WTC11 (cell line): ENCODE data around the gene IZUMO4. TPM values are rescaled to one million over a fixed set of nuclear protein-coding genes. Genes with fewer than 3 reads are reported as not detected.

Source experiments
- ATAC-seq: fragments of 200-7000 bp; cut with Tn5 transposase; 2 replicates; pipeline ENCODE4 v1.10.0; 2021; ENCODE audit warnings: mild to moderate bottlenecking, moderate library complexity
- CTCF ChIA-PET: fragments of 300-600 bp; sonication (Branson Sonifier 250); formaldehyde crosslinking; loops from one replicate; lab custom pipeline; 2021; ENCODE audit warnings: antibody characterized with exemption; lab: Charles Lee
- POLR2A ChIA-PET: fragments of 350-600 bp; sonication (Branson Sonifier 250); formaldehyde crosslinking; loops from one replicate; lab custom pipeline; 2021; ENCODE audit warnings: antibody characterized with exemption; lab: Charles Lee
- DNase-seq: peaks from one replicate; pipeline ENCODE4 v3.0.0; 2021; ENCODE audit warnings: low spot score
- H3K27ac Mint-ChIP-seq: 2 replicates; pipeline ENCODE4 v1.8.0; 2021; ENCODE audit warnings: mixed read lengths
- H3K27me3 Mint-ChIP-seq: 2 replicates; pipeline ENCODE4 v1.8.0; 2021; ENCODE audit warnings: low read depth, mild to moderate bottlenecking, moderate library complexity, mixed read lengths
- H3K36me3 Mint-ChIP-seq: 2 replicates; pipeline ENCODE4 v1.8.0; 2021; ENCODE audit warnings: mixed read lengths
- H3K4me1 Mint-ChIP-seq: 2 replicates; pipeline ENCODE4 v1.8.0; 2022; ENCODE audit warnings: mixed read lengths
- H3K4me3 Mint-ChIP-seq: 2 replicates; pipeline ENCODE4 v1.8.0; 2021; ENCODE audit warnings: mild to moderate bottlenecking, moderate library complexity, mixed read lengths
- H3K9me3 Mint-ChIP-seq: 2 replicates; pipeline ENCODE4 v1.8.0; 2021; ENCODE audit warnings: mixed read lengths
- AFF4 ChIP-seq: sonication (generic); formaldehyde crosslinking; IDR thresholded peaks from 2 replicates; pipeline ENCODE4 v1.8.1; 2023; ENCODE audit warnings: mild to moderate bottlenecking, missing genetic modification reagents, borderline replicate concordance
- CBFB ChIP-seq: sonication (generic); formaldehyde crosslinking; IDR thresholded peaks from 2 replicates; pipeline ENCODE4 v1.8.1; 2022; ENCODE audit warnings: mild to moderate bottlenecking, low read depth, missing genetic modification reagents
- ESRRA ChIP-seq: sonication (generic); formaldehyde crosslinking; IDR thresholded peaks from 2 replicates; pipeline ENCODE4 v1.8.1; 2022; ENCODE audit warnings: mild to moderate bottlenecking, missing genetic modification reagents, borderline replicate concordance
- ETV6 ChIP-seq: sonication (generic); formaldehyde crosslinking; IDR thresholded peaks from 2 replicates; pipeline ENCODE4 v1.8.1; 2022; ENCODE audit warnings: mild to moderate bottlenecking, missing genetic modification reagents
- GRHL2 ChIP-seq: fragments of 250-450 bp; sonication (Bioruptor Pico); IDR thresholded peaks from 2 replicates; pipeline ENCODE4 v1.8.0; 2022; ENCODE audit warnings: mild to moderate bottlenecking, moderate library complexity; ENCODE audit not compliant: insufficient replicate concordance, severe bottlenecking
- IRF1 ChIP-seq: sonication (generic); formaldehyde crosslinking; IDR thresholded peaks from 2 replicates; pipeline ENCODE4 v1.8.0; 2023; ENCODE audit warnings: missing genetic modification reagents
- IRF2 ChIP-seq: sonication (generic); formaldehyde crosslinking; IDR thresholded peaks from 2 replicates; pipeline ENCODE4 v1.8.0; 2022; ENCODE audit warnings: low read depth, missing genetic modification reagents, borderline replicate concordance
- NR2C2 ChIP-seq: sonication (generic); formaldehyde crosslinking; IDR thresholded peaks from 2 replicates; pipeline ENCODE4 v1.8.0; 2022; ENCODE audit warnings: mild to moderate bottlenecking, missing genetic modification reagents
- RORB ChIP-seq: fragments of 250-450 bp; sonication (Bioruptor Pico); IDR thresholded peaks from 2 replicates; pipeline ENCODE4 v1.9.0; 2021; ENCODE audit warnings: mild to moderate bottlenecking
- TCF7 ChIP-seq: sonication (generic); formaldehyde crosslinking; IDR thresholded peaks from 2 replicates; pipeline ENCODE4 v1.8.0; 2022; ENCODE audit warnings: mild to moderate bottlenecking, low read depth, missing genetic modification reagents, moderate library complexity
- ZBTB21 ChIP-seq: sonication (generic); formaldehyde crosslinking; IDR thresholded peaks from 2 replicates; pipeline ENCODE4 v1.8.1; 2023; ENCODE audit warnings: mild to moderate bottlenecking, missing genetic modification reagents, borderline replicate concordance
- ZNF121 ChIP-seq: sonication (generic); formaldehyde crosslinking; IDR thresholded peaks from 2 replicates; pipeline ENCODE4 v1.8.0; 2023; ENCODE audit warnings: missing genetic modification reagents
- ZNF138 ChIP-seq: sonication (generic); formaldehyde crosslinking; conservative IDR thresholded peaks from 2 replicates; pipeline ENCODE4 v1.8.1; 2022; ENCODE audit warnings: mild to moderate bottlenecking, moderate library complexity, missing genetic modification reagents
- ZNF232 ChIP-seq: sonication (generic); formaldehyde crosslinking; IDR thresholded peaks from 2 replicates; pipeline ENCODE4 v1.8.0; 2022; ENCODE audit warnings: mild to moderate bottlenecking, missing genetic modification reagents
- ZNF671 ChIP-seq: fragments of 250-450 bp; sonication (Bioruptor Pico); IDR thresholded peaks from 2 replicates; pipeline ENCODE4 v1.8.0; 2021; ENCODE audit warnings: mild to moderate bottlenecking
- total RNA-seq: library from RNA; stranded (reverse); gene quantifications from 3 replicates; pipeline ENCODE4 v1.2.3, GENCODE V29; 2021
- TF ChIP-seq, protein P1 (sequence below): sonication (generic); formaldehyde crosslinking; conservative IDR thresholded peaks from 2 replicates; pipeline ENCODE4 v1.8.1; 2022; ENCODE audit warnings: mild to moderate bottlenecking, missing genetic modification reagents
- TF ChIP-seq, protein P2 (sequence below): sonication (generic); formaldehyde crosslinking; IDR thresholded peaks from 2 replicates; pipeline ENCODE4 v1.8.0; 2023; ENCODE audit warnings: missing genetic modification reagents, mild to moderate bottlenecking, borderline replicate concordance
- TF ChIP-seq, protein P3 (sequence below): fragments of 250-450 bp; sonication (Bioruptor Pico); IDR thresholded peaks from 2 replicates; pipeline ENCODE4 v1.9.0; 2021; ENCODE audit warnings: mild to moderate bottlenecking
- TF ChIP-seq, protein P4 (sequence below): sonication (generic); formaldehyde crosslinking; IDR thresholded peaks from 2 replicates; pipeline ENCODE4 v1.8.1; 2022; ENCODE audit warnings: missing genetic modification reagents, borderline replicate concordance

IZUMO4 gene
- total RNA-seq, 1 experiment from 2014 or later = 1.9 TPM

DNA sequence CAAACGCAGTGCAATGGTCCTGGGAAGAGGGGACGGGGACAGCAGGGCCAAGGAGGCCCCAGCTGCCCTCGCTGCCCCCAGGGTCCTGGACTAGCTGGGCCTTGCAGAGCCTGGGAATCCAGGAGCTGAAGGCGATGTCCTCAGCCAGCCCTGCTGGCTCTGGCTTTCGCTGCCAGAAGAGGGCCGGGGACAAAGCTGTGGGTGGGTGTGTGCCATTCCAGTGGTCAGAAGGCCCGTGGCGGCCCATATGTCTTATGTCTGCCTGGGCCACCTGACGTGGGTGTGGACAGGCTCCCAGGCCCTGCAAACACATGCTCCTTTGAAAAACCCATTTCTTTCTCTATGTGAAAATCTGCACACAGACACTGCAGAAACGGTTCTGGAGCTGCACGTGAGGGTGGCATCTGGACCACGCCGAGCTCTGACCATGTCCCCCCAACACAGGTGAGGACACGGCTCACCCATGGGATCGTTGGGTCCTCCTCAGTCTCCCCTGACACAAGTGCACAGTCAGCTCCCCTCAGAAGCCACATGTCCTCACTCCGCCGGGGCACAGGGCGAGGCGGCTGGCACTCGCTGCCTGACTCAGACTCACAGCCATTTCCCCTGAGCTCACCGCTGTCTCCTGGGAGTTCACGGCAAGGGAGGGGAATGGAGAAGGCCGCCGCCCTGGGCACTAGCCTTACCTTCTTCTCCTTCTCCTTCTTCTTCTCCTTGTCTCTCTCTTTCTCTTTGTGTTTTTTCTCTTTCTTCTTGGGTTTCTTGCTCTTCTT is 16.9 kb downstream of the IZUMO4 start (continued):
- TF ChIP-seq GRHL2 (CRISPR knock-in tag) = no peak
- TF ChIP-seq ZNF671 (CRISPR knock-in tag) = no peak
- TF ChIP-seq ZNF121 = no peak

GRCh38 chr19:2114218-2114617 is 17.5 kb downstream of the IZUMO4 start:
- Mint-ChIP-seq H3K4me1 (no peaks in the 10 kb centered on the region), H3K36me3 (peaks cover 54% of the 10 kb centered on the region), H3K9me3 (no peaks in the 10 kb centered on the region), H3K27ac (no peak overlapping the region), H3K27me3 (no peaks in the 10 kb centered on the region), H3K4me3 (no peak overlapping the region)
- TF ChIP-seq GRHL2 (CRISPR knock-in tag) = no peak
- TF ChIP-seq, protein P1, sequence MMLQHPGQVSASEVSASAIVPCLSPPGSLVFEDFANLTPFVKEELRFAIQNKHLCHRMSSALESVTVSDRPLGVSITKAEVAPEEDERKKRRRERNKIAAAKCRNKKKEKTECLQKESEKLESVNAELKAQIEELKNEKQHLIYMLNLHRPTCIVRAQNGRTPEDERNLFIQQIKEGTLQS (CRISPR knock-in tag) = no peak
- TF ChIP-seq RORB (CRISPR knock-in tag) = no peak
- TF ChIP-seq ZNF232 (CRISPR knock-in tag) = no peak
- TF ChIP-seq NR2C2 (CRISPR knock-in tag) = no peak
- TF ChIP-seq, protein P2, sequence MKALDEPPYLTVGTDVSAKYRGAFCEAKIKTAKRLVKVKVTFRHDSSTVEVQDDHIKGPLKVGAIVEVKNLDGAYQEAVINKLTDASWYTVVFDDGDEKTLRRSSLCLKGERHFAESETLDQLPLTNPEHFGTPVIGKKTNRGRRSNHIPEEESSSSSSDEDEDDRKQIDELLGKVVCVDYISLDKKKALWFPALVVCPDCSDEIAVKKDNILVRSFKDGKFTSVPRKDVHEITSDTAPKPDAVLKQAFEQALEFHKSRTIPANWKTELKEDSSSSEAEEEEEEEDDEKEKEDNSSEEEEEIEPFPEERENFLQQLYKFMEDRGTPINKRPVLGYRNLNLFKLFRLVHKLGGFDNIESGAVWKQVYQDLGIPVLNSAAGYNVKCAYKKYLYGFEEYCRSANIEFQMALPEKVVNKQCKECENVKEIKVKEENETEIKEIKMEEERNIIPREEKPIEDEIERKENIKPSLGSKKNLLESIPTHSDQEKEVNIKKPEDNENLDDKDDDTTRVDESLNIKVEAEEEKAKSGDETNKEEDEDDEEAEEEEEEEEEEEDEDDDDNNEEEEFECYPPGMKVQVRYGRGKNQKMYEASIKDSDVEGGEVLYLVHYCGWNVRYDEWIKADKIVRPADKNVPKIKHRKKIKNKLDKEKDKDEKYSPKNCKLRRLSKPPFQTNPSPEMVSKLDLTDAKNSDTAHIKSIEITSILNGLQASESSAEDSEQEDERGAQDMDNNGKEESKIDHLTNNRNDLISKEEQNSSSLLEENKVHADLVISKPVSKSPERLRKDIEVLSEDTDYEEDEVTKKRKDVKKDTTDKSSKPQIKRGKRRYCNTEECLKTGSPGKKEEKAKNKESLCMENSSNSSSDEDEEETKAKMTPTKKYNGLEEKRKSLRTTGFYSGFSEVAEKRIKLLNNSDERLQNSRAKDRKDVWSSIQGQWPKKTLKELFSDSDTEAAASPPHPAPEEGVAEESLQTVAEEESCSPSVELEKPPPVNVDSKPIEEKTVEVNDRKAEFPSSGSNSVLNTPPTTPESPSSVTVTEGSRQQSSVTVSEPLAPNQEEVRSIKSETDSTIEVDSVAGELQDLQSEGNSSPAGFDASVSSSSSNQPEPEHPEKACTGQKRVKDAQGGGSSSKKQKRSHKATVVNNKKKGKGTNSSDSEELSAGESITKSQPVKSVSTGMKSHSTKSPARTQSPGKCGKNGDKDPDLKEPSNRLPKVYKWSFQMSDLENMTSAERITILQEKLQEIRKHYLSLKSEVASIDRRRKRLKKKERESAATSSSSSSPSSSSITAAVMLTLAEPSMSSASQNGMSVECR (CRISPR knock-in tag) = no peak
- TF ChIP-seq IRF2 = no peak
- no peak for TF ChIP-seq ZBTB21
- TF ChIP-seq IRF1 = no peak
- TF ChIP-seq ETV6 (CRISPR knock-in tag) = no peak
- TF ChIP-seq TCF7 (CRISPR knock-in tag) = no peak
- TF ChIP-seq ZNF138 (CRISPR knock-in tag) = no peak
- TF ChIP-seq AFF4 (CRISPR knock-in tag) = no peak
- TF ChIP-seq, protein P3, sequence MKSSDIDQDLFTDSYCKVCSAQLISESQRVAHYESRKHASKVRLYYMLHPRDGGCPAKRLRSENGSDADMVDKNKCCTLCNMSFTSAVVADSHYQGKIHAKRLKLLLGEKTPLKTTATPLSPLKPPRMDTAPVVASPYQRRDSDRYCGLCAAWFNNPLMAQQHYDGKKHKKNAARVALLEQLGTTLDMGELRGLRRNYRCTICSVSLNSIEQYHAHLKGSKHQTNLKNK = no peak
- no peak for TF ChIP-seq ESRRA (CRISPR knock-in tag)
- TF ChIP-seq, protein P4, sequence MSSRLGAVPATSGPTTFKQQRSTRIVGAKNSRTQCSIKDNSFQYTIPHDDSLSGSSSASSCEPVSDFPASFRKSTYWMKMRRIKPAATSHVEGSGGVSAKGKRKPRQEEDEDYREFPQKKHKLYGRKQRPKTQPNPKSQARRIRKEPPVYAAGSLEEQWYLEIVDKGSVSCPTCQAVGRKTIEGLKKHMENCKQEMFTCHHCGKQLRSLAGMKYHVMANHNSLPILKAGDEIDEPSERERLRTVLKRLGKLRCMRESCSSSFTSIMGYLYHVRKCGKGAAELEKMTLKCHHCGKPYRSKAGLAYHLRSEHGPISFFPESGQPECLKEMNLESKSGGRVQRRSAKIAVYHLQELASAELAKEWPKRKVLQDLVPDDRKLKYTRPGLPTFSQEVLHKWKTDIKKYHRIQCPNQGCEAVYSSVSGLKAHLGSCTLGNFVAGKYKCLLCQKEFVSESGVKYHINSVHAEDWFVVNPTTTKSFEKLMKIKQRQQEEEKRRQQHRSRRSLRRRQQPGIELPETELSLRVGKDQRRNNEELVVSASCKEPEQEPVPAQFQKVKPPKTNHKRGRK (CRISPR knock-in tag) = no peak
- no peak for TF ChIP-seq CBFB (CRISPR knock-in tag)
- ATAC-seq = no peak
- ChIA-PET CTCF (no interaction called here), POLR2A (no interaction called here)
- DNase-seq = no peak
